Cerebellar cortex (tissue), 1 donor: ENCODE data around the gene USF3.
A peak's percentile ranks its signal among the peaks of the same experiment; 100 is the strongest.

ENCODE experiments used
- DNase-seq: peaks from one replicate; pipeline ENCODE4 v3.0.0-alpha.2; 2015; ENCODE audit warnings: low spot score

Gene USF3

GRCh38 chr3:113698213-113698742, 1.8 kb upstream of the USF3 start:
- no peak for DNase-seq

GRCh38 chr3:113697500-113698090, 1.2 kb upstream of the USF3 start:
- DNase-seq, result peak; percentile 58

GRCh38 chr3:113696658-113697499, 437 bp upstream of the USF3 start:
- peak; percentile 100 for DNase-seq

- DNase-seq, result peak; percentile 14
Observed at GRCh38 chr3:113695431-113695785, 1.0 kb downstream of the USF3 start.

- no peak for DNase-seq
Observed at GRCh38 chr3:113690482-113690881, 6.0 kb downstream of the USF3 start.

GRCh38 chr3:113685956-113686721, 10.3 kb downstream of the USF3 start:
- no peak for DNase-seq

GRCh38 chr3:113685124-113685523, 11.3 kb downstream of the USF3 start:
- no peak for DNase-seq

GRCh38 chr3:113684271-113684819, 12.1 kb downstream of the USF3 start:
- DNase-seq, result no peak

GRCh38 chr3:113678773-113679172, 17.7 kb downstream of the USF3 start:
- no peak for DNase-seq

GRCh38 chr3:113677737-113678136, 18.7 kb downstream of the USF3 start:
- DNase-seq, result no peak

GRCh38 chr3:113676261-113676660, 20.2 kb downstream of the USF3 start:
- no peak for DNase-seq

GRCh38 chr3:113673593-113673992, 22.8 kb downstream of the USF3 start:
- DNase-seq, result no peak

- no peak for DNase-seq
Observed at GRCh38 chr3:113668015-113668414, 28.4 kb downstream of the USF3 start.

- no peak for DNase-seq
Observed at GRCh38 chr3:113664523-113665094, 31.8 kb downstream of the USF3 start.

- no peak for DNase-seq
Observed at GRCh38 chr3:113663761-113664160, 32.7 kb downstream of the USF3 start.

GRCh38 chr3:113663324-113663750, 33.1 kb downstream of the USF3 start:
- no peak for DNase-seq

- DNase-seq, result peak; percentile 53
Observed at GRCh38 chr3:113662824-113663223, 33.6 kb downstream of the USF3 start.

GRCh38 chr3:113660896-113661295, 35.5 kb downstream of the USF3 start:
- DNase-seq, result peak; percentile 83

- no peak for DNase-seq
Observed at GRCh38 chr3:113660458-113660857, 36.0 kb downstream of the USF3 start.

GRCh38 chr3:113659996-113660395, 36.4 kb downstream of the USF3 start:
- no peak for DNase-seq

- DNase-seq, result peak; percentile 95
Observed at GRCh38 chr3:113659101-113659541, 37.3 kb downstream of the USF3 start.

- no peak for DNase-seq
Observed at GRCh38 chr3:113658107-113658506, 38.3 kb downstream of the USF3 start.
